ENCODE measurements around the gene DPP10. TPM values are rescaled to one million over a fixed set of nuclear protein-coding genes. Genes with fewer than 3 reads are reported as not detected.

Gene DPP10
- total and polyA plus RNA-seq, 7 donors = 0.60 to 4.4 (median 3.5) TPM

- DNase-seq = no peak
- Histone ChIP-seq H3K27ac (no peak overlapping the region), H3K36me3 (no peaks in the 10 kb centered on the region), H3K9me3 (no peaks in the 10 kb centered on the region), H3K4me3 (no peak overlapping the region), H3K4me1 (peaks cover 0 to 2% (median 0%) of the 10 kb centered on the region in 4 donors), H3K27me3 (no peaks in the 10 kb centered on the region)
- 87 to 90% methylated on average over 4 of the region's 4 CpGs for WGBS, 2 donors
- intact Hi-C loops (cut with DNase I) = no loop called here
- TF ChIP-seq POLR2A (IDR thresholded peaks at IDR 0.05) (no peak), EP300 (IDR thresholded peaks at IDR 0.05) (no peak), POLR2AphosphoS5 (IDR thresholded peaks at IDR 0.05) (no peak), CTCF (IDR thresholded peaks at IDR 0.05) (no peak)
Observed at GRCh38 chr2:115573756-115574155, 1131.3 kb downstream of the DPP10 start.

- Histone ChIP-seq H3K4me1 (peaks cover 0 to 2% (median 0%) of the 10 kb centered on the region in 4 donors), H3K4me3 (no peak overlapping the region), H3K9me3 (no peaks in the 10 kb centered on the region), H3K36me3 (no peaks in the 10 kb centered on the region), H3K27me3 (no peaks in the 10 kb centered on the region), H3K27ac (no peak overlapping the region)
- DNase-seq = no peak
- WGBS, 2 donors = 61 to 69% methylated on average over 5 of the region's 5 CpGs
- TF ChIP-seq EP300 (IDR thresholded peaks at IDR 0.05) = no peak
- no peak for TF ChIP-seq POLR2AphosphoS5 (IDR thresholded peaks at IDR 0.05)
- no peak for TF ChIP-seq CTCF (IDR thresholded peaks at IDR 0.05)
- no peak for TF ChIP-seq POLR2A (IDR thresholded peaks at IDR 0.05)
- intact Hi-C loops (cut with DNase I) = no loop called here
Observed at GRCh38 chr2:115574667-115575066, 1132.2 kb downstream of the DPP10 start.

GRCh38 chr2:115580784-115581183 is 1138.3 kb downstream of the DPP10 start:
- Histone ChIP-seq H3K27ac (no peak overlapping the region), H3K27me3 (no peaks in the 10 kb centered on the region), H3K4me3 (no peak overlapping the region), H3K9me3 (no peaks in the 10 kb centered on the region), H3K36me3 (no peaks in the 10 kb centered on the region), H3K4me1 (no peaks in the 10 kb centered on the region)
- no peak for DNase-seq
- TF ChIP-seq EP300 (IDR thresholded peaks at IDR 0.05) (no peak), POLR2A (IDR thresholded peaks at IDR 0.05) (no peak), POLR2AphosphoS5 (IDR thresholded peaks at IDR 0.05) (no peak), CTCF (IDR thresholded peaks at IDR 0.05) (no peak)
- intact Hi-C loops (cut with DNase I) = no loop called here
- 94 to 95% methylated on average over 5 of the region's 5 CpGs for WGBS, 2 donors

GRCh38 chr2:115584507-115584906 is 1142.1 kb downstream of the DPP10 start:
- TF ChIP-seq CTCF (IDR thresholded peaks at IDR 0.05) (no peak), EP300 (IDR thresholded peaks at IDR 0.05) (no peak), POLR2AphosphoS5 (IDR thresholded peaks at IDR 0.05) (no peak), POLR2A (IDR thresholded peaks at IDR 0.05) (no peak)

GRCh38 chr2:115596659-115597375 is 1154.4 kb downstream of the DPP10 start:
- H3K4me3 ChIP-seq = no peak overlapping the region
- no peaks in the 10 kb centered on the region for H3K27me3 ChIP-seq
- no peaks in the 10 kb centered on the region for H3K4me1 ChIP-seq
- 48 to 73% methylated on average over 3 of the region's 3 CpGs for WGBS, 2 donors
- no peak overlapping the region for H3K27ac ChIP-seq
- no peaks in the 10 kb centered on the region for H3K36me3 ChIP-seq
- DNase-seq = no peak
- intact Hi-C loops (cut with DNase I) = no loop called here
- TF ChIP-seq POLR2AphosphoS5 (IDR thresholded peaks at IDR 0.05) = no peak
- TF ChIP-seq POLR2A (IDR thresholded peaks at IDR 0.05) = no peak
- TF ChIP-seq CTCF (IDR thresholded peaks at IDR 0.05) = no peak
- TF ChIP-seq EP300 (IDR thresholded peaks at IDR 0.05) = no peak
- H3K9me3 ChIP-seq = no peaks in the 10 kb centered on the region

More at GRCh38 chr2:115584507-115584906, 1142.1 kb downstream of the DPP10 start:
- H3K27me3 ChIP-seq = no peaks in the 10 kb centered on the region
- H3K4me1 ChIP-seq = no peaks in the 10 kb centered on the region
- no peaks in the 10 kb centered on the region for H3K9me3 ChIP-seq
- WGBS, 2 donors = 91 to 96% methylated on average over 2 of the region's 2 CpGs
- no peak overlapping the region for H3K4me3 ChIP-seq
- no peak for DNase-seq
- H3K27ac ChIP-seq = no peak overlapping the region
- intact Hi-C loops (cut with DNase I) = no loop called here
- H3K36me3 ChIP-seq = no peaks in the 10 kb centered on the region

Measured in sigmoid colon (tissue), 7 donors.